ENCODE results near the gene KLHL29.

DNA sequence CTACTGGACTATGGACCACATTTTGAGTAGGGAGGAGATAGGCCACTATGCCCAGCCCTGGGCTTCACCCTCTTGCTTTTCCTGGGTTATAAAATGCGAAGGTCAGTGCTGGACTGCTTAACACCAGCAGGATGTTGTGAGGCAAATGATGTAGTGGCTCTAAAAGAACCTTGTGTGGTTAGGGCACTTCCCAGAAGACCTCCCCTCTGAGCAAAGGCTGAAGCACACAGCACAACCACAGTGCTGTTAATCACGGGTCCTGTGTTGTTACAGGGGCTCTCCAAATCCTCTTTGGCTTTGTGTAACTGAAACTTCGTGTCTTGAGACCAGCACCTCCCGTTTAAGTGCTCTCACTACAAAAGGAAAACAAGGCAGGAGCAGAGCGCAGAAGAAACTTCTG, 166.9 kb downstream of the KLHL29 start:
- no peak for TF ChIP-seq SUZ12 (IDR thresholded peaks at IDR 0.05; ENCODE audit: low read depth, low read length)
- TF ChIP-seq SMC3 (IDR thresholded peaks at IDR 0.05; ENCODE audit: low read length) = no peak
- TF ChIP-seq ZBTB26 (CRISPR knock-in tag; IDR thresholded peaks at IDR 0.05; ENCODE audit: borderline replicate concordance) = no peak
- TF ChIP-seq POLR2AphosphoS5 (IDR thresholded peaks at IDR 0.05; ENCODE audit: low read depth, low read length) = no peak
- no peak for TF ChIP-seq KAT7 (CRISPR knock-in tag; IDR thresholded peaks at IDR 0.05; ENCODE audit: borderline replicate concordance)
- no peak for TF ChIP-seq ZSCAN21 (CRISPR knock-in tag; IDR thresholded peaks at IDR 0.05; ENCODE audit: borderline replicate concordance)
- TF ChIP-seq RNF2 (conservative IDR thresholded peaks at IDR 0.05; ENCODE audit: low read depth) = no peak
- TF ChIP-seq KDM4B (CRISPR knock-in tag; IDR thresholded peaks at IDR 0.05) = no peak
- TF ChIP-seq, protein P1, sequence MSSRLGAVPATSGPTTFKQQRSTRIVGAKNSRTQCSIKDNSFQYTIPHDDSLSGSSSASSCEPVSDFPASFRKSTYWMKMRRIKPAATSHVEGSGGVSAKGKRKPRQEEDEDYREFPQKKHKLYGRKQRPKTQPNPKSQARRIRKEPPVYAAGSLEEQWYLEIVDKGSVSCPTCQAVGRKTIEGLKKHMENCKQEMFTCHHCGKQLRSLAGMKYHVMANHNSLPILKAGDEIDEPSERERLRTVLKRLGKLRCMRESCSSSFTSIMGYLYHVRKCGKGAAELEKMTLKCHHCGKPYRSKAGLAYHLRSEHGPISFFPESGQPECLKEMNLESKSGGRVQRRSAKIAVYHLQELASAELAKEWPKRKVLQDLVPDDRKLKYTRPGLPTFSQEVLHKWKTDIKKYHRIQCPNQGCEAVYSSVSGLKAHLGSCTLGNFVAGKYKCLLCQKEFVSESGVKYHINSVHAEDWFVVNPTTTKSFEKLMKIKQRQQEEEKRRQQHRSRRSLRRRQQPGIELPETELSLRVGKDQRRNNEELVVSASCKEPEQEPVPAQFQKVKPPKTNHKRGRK (CRISPR knock-in tag; IDR thresholded peaks at IDR 0.05) = no peak
- TF ChIP-seq SRSF9 (IDR thresholded peaks at IDR 0.05; ENCODE audit: borderline replicate concordance, insufficient read depth, low read depth, low read length, poor library complexity, severe bottlenecking) = no peak
- no peak for TF ChIP-seq ZNF496 (CRISPR knock-in tag; IDR thresholded peaks at IDR 0.05; ENCODE audit: insufficient replicate concordance)
- no peak for TF ChIP-seq PHF8 (CRISPR knock-in tag; IDR thresholded peaks at IDR 0.05)
- no peak for TF ChIP-seq HNRNPH1 (optimal IDR thresholded peaks at IDR 0.05; ENCODE audit: low read depth, low read length)

Measured in HepG2 (cell line).